NT2/D1 (cell line): Measurements from ENCODE around the gene PRODH.
"Not testable (repeated sequence)": the region's sequence is repeated elsewhere in the genome, so short reads cannot be mapped to it uniquely, and the experiment has no call there.

ENCODE experiments used
- SUZ12 ChIP-seq: IDR thresholded peaks from 2 replicates; pipeline ENCODE4 v1.6.1; 2011; ENCODE audit not compliant: insufficient read length, insufficient read depth; ENCODE audit errors: extremely low read depth
- YY1 ChIP-seq: IDR thresholded peaks from 2 replicates; pipeline ENCODE4 v1.6.1; 2011; ENCODE audit not compliant: insufficient read length, insufficient read depth
- ZNF274 ChIP-seq: IDR thresholded peaks from 2 replicates; pipeline ENCODE4 v1.6.1; 2011; ENCODE audit warnings: mild to moderate bottlenecking, low read depth, low read length

GRCh38 chr22:18934688-18935087, 1.4 kb downstream of the PRODH start:
- not testable (repeated sequence) for TF ChIP-seq SUZ12, YY1, ZNF274
